IMR-90 (cell line): ENCODE results near the gene WDR70. TPM values are rescaled to one million over a fixed set of nuclear protein-coding genes. Genes with fewer than 3 reads are reported as not detected.
"Not testable (repeated sequence)": the region's sequence is repeated elsewhere in the genome, so short reads cannot be mapped to it uniquely, and the experiment has no call there.

Experiments
- ATAC-seq: fragments of 200-7000 bp; cut with Tn5 transposase; 2 replicates; pipeline ENCODE4 v1.9.1; 2020; ENCODE audit warnings: low read depth, mild to moderate bottlenecking, moderate library complexity
- BruUV-seq: library from RNA; stranded (reverse); fragments of 400-500 nt; replicated peaks from 2 replicates; lab custom pipeline; 2021; lab: Mats Ljungman, UMichigan
- CTCF ChIA-PET: fragments of 300-600 bp; formaldehyde crosslinking; extraction: SDS; loops from one replicate; lab custom pipeline; 2021; ENCODE audit warnings: antibody characterized with exemption; lab: Yijun Ruan, JAX
- POLR2A ChIA-PET: fragments of 300-600 bp; sonication (Branson Sonifier 250); formaldehyde crosslinking; loops from one replicate; lab custom pipeline; 2022; ENCODE audit warnings: antibody characterized with exemption; ENCODE audit not compliant: unreplicated experiment; lab: Charles Lee
- DNase-seq: peaks from one replicate; pipeline ENCODE4 v3.0.0; 2013
- H2AFZ ChIP-seq: replicated peaks from 2 replicates; pipeline ENCODE3; 2013; ENCODE audit warnings: low read length, mild to moderate bottlenecking; ENCODE audit not compliant: poor library complexity
- H2AK5ac ChIP-seq: 2 replicates; pipeline ENCODE4 v1.6.1; 2013; ENCODE audit warnings: low read depth, low read length, inconsistent platforms
- H2AK9ac ChIP-seq: replicated peaks from 2 replicates; pipeline ENCODE3; 2013; ENCODE audit warnings: mild to moderate bottlenecking, low read depth, low read length, moderate library complexity; ENCODE audit not compliant: poor library complexity
- H2BK120ac ChIP-seq: 2 replicates; pipeline ENCODE4 v1.6.1; 2013; ENCODE audit warnings: low read depth, low read length, inconsistent platforms
- H2BK15ac ChIP-seq: 3 replicates; pipeline ENCODE4 v1.6.1; 2013; ENCODE audit warnings: low read depth, low read length, inconsistent platforms
- H2BK20ac ChIP-seq: 2 replicates; pipeline ENCODE4 v1.6.1; 2013; ENCODE audit warnings: low read depth, mild to moderate bottlenecking, inconsistent platforms, low read length, moderate library complexity
- H2BK5ac ChIP-seq: 2 replicates; pipeline ENCODE4 v1.6.1; 2013; ENCODE audit warnings: mild to moderate bottlenecking, low read depth, low read length, inconsistent platforms; ENCODE audit not compliant: poor library complexity, severe bottlenecking
- H3K14ac ChIP-seq: replicated peaks from 2 replicates; pipeline ENCODE4 v1.6.1; 2013; ENCODE audit warnings: low read depth, low read length, inconsistent platforms
- H3K18ac ChIP-seq: 2 replicates; pipeline ENCODE4 v1.6.1; 2013; ENCODE audit warnings: low read depth, low read length, control low read depth
- H3K23ac ChIP-seq: 2 replicates; pipeline ENCODE4 v1.6.1; 2013; ENCODE audit warnings: low read depth, low read length, inconsistent platforms
- H3K27ac ChIP-seq: 2 replicates; pipeline ENCODE4 v1.5.1; 2013; ENCODE audit warnings: mild to moderate bottlenecking, control low read depth, low read length; ENCODE audit not compliant: insufficient read depth
- H3K27me3 ChIP-seq: 2 replicates; pipeline ENCODE4 v1.6.1; 2013; ENCODE audit warnings: low read length; ENCODE audit not compliant: control insufficient read depth, insufficient read depth
- H3K36me3 ChIP-seq: 2 replicates; pipeline ENCODE4 v1.6.1; 2013; ENCODE audit warnings: low read length, mixed read lengths; ENCODE audit not compliant: control insufficient read depth, insufficient read depth
- H3K4ac ChIP-seq: 2 replicates; pipeline ENCODE4 v1.6.1; 2013; ENCODE audit warnings: low read depth, low read length, inconsistent platforms
- H3K4me1 ChIP-seq: 2 replicates; pipeline ENCODE4 v1.6.1; 2013; ENCODE audit warnings: low read length, mixed read lengths; ENCODE audit not compliant: control insufficient read depth, insufficient read depth
- H3K4me2 ChIP-seq: 2 replicates; pipeline ENCODE4 v1.6.1; 2013; ENCODE audit warnings: low read depth, mild to moderate bottlenecking, control low read depth, low read length, moderate library complexity
- H3K4me3 ChIP-seq: 2 replicates; pipeline ENCODE4 v1.5.1; 2013; ENCODE audit warnings: low read depth, mild to moderate bottlenecking, control low read depth, low read length, moderate library complexity; ENCODE audit not compliant: insufficient read depth
- H3K56ac ChIP-seq: 2 replicates; pipeline ENCODE4 v1.6.1; 2013; ENCODE audit warnings: low read length, inconsistent platforms; ENCODE audit not compliant: insufficient read depth; ENCODE audit errors: extremely low read depth
- H3K79me1 ChIP-seq, 2 experiments: 2 replicates each; pipeline ENCODE4 v1.6.1; 2013; ENCODE audit warnings: low read length in 2 of 2, inconsistent platforms in 1 of 2, low read depth in 1 of 2
- H3K9ac ChIP-seq: 2 replicates; pipeline ENCODE4 v1.6.1; 2013; ENCODE audit warnings: low read depth, low read length, control low read depth
- H3K9me1 ChIP-seq: 2 replicates; pipeline ENCODE4 v1.6.1; 2013; ENCODE audit warnings: low read length, inconsistent platforms; ENCODE audit not compliant: insufficient read depth
- H3K9me3 ChIP-seq: 2 replicates; pipeline ENCODE4 v1.6.1; 2013; ENCODE audit warnings: low read length; ENCODE audit not compliant: control insufficient read depth, insufficient read depth
- H4K20me1 ChIP-seq: 2 replicates; pipeline ENCODE4 v1.6.1; 2013; ENCODE audit warnings: low read length, inconsistent platforms; ENCODE audit not compliant: insufficient read depth
- H4K5ac ChIP-seq: 2 replicates; pipeline ENCODE4 v1.6.1; 2013; ENCODE audit warnings: mild to moderate bottlenecking, low read depth, low read length, control low read depth
- H4K8ac ChIP-seq, 2 experiments: 2 replicates each; pipeline ENCODE4 v1.6.1; 2013; ENCODE audit warnings: low read depth in 2 of 2, low read length in 2 of 2, control low read depth in 1 of 2, inconsistent platforms in 1 of 2
- H4K91ac ChIP-seq: 2 replicates; pipeline ENCODE4 v1.6.1; 2013; ENCODE audit warnings: low read depth, low read length, inconsistent platforms; ENCODE audit not compliant: insufficient read depth
- WGBS, 2 experiments: methylation state at CpG; one replicate each; pipeline versions ENCODE4 v1.1.5 to v1.1.7; 2013; ENCODE audit warnings: missing lambda C conversion rate in 2 of 2; ENCODE audit not compliant: insufficient read length in 1 of 2; ENCODE audit errors: extremely low coverage in 2 of 2; 5-methylcytosine and 5-hydroxymethylcytosine counted together
- dilution Hi-C: fragments of 300-500 bp; cut with HindIII; formaldehyde crosslinking; loops from one replicate; pipeline ENCODE4 v1.14.3; 2018; ENCODE audit warnings: low sequenced_read_pairs; ENCODE audit not compliant: unreplicated experiment
- in situ Hi-C: fragments of 300-500 bp; cut with MboI; formaldehyde crosslinking; loops from 3 replicates; pipeline ENCODE4 v1.14.3; 2019; ENCODE audit warnings: low sequenced_read_pairs, inconsistent platforms, mixed read lengths
- intact Hi-C: fragments of 100-400 bp; cut with micrococcal nuclease; formaldehyde crosslinking; loops from 2 replicates; pipeline ENCODE4 v1.10.0; 2022
- polyA plus RNA-seq, 3 experiments: library from polyadenylated mRNA; depleted of rRNA; stranded (reverse); fragments of >200 nt; gene quantifications; 2 replicates each; pipeline ENCODE4 v1.2.3, GENCODE V29; 2012; ENCODE audit warnings: low replicate concordance in 1 of 3
- total RNA-seq: library from RNA; depleted of rRNA; stranded (reverse); fragments of >200 nt; gene quantifications from 2 replicates; pipeline ENCODE4 v1.2.3, GENCODE V29; 2012

WDR70 gene
- total and polyA plus RNA-seq, 2 of the 4 experiments (the other 2 are of a cell fraction) = 16.7 to 29.9 TPM

GRCh38 chr5:37796435-37796834, 417.3 kb downstream of the WDR70 start:
- POLR2A ChIA-PET, intact Hi-C loops, BruUV-seq, H2BK15ac ChIP-seq, ATAC-seq, H3K14ac ChIP-seq, H3K18ac ChIP-seq, H3K4me3 ChIP-seq, H2BK120ac ChIP-seq, H2AK5ac ChIP-seq, H4K8ac ChIP-seq, in situ Hi-C loops, DNase-seq, H3K4ac ChIP-seq, H3K36me3 ChIP-seq, H4K20me1 ChIP-seq, H3K27ac ChIP-seq, H4K91ac ChIP-seq, H3K4me1 ChIP-seq, H3K27me3 ChIP-seq, H3K79me1 ChIP-seq, H2BK5ac ChIP-seq, H2AK9ac ChIP-seq, H3K4me2 ChIP-seq, H4K5ac ChIP-seq, dilution Hi-C loops, H3K9ac ChIP-seq, H3K23ac ChIP-seq, H3K9me1 ChIP-seq, H2AFZ ChIP-seq, H3K9me3 ChIP-seq, H2BK20ac ChIP-seq, CTCF ChIA-PET, H3K56ac ChIP-seq: not testable (repeated sequence)
- 100% methylated on average over 1 of the region's 1 CpG; no CpG with 5 or more reads in 1 of the 2 experiments for WGBS, 2 experiments
